GM12878 (cell line): ENCODE data around the gene GRIK2.
"Not testable (repeated sequence)": the region's sequence is repeated elsewhere in the genome, so short reads cannot be mapped to it uniquely, and the experiment has no call there.

ENCODE experiments used
- BCL11A ChIP-seq: IDR thresholded peaks from 2 replicates; pipeline ENCODE4 v1.6.1; 2011; ENCODE audit warnings: low read depth, low read length
- BRCA1 ChIP-seq: IDR thresholded peaks from 2 replicates; pipeline ENCODE4 v1.6.1; 2011; ENCODE audit warnings: low read depth, low read length, improper control_type of control experiment
- FOS ChIP-seq: IDR thresholded peaks from 3 replicates; pipeline ENCODE4 v1.6.1; 2011; ENCODE audit warnings: borderline replicate concordance; ENCODE audit not compliant: insufficient read length; ENCODE audit errors: extremely low read depth
- PKNOX1 ChIP-seq: fragments of 450-650 bp; IDR thresholded peaks from 2 replicates; pipeline ENCODE4 v1.6.1; 2016; ENCODE audit warnings: mild to moderate bottlenecking
- POLR2AphosphoS2 ChIP-seq: IDR thresholded peaks from 2 replicates; pipeline ENCODE4 v1.6.1; 2011; ENCODE audit warnings: low read depth, mild to moderate bottlenecking, low read length, improper control_type of control experiment, moderate library complexity
- REST ChIP-seq: IDR thresholded peaks from 2 replicates; pipeline ENCODE4 v1.6.1; 2012; ENCODE audit warnings: mild to moderate bottlenecking, low read depth, low read length
- SMC3 ChIP-seq: IDR thresholded peaks from 2 replicates; pipeline ENCODE4 v1.6.1; 2011; ENCODE audit warnings: low read length, improper control_type of control experiment, borderline replicate concordance
- SP1 ChIP-seq: IDR thresholded peaks from one replicate; pipeline ENCODE4 v1.6.1; 2011; ENCODE audit warnings: low read depth, low read length
- TCF3 ChIP-seq: IDR thresholded peaks from 2 replicates; pipeline ENCODE4 v1.6.1; 2012; ENCODE audit warnings: low read depth, mild to moderate bottlenecking, low read length, borderline replicate concordance; ENCODE audit not compliant: insufficient read depth
- TF ChIP-seq, protein P1 (sequence below), 3 experiments: IDR thresholded peaks in 2 of 3; conservative IDR thresholded peaks in 1 of 3; 2 replicates each; pipeline ENCODE4 v1.5.1; 2011; ENCODE audit warnings: low read depth in 3 of 3, low read length in 3 of 3, mild to moderate bottlenecking in 3 of 3, control low read depth in 2 of 3, moderate library complexity in 2 of 3, inconsistent platforms in 1 of 3, mixed read lengths in 1 of 3; ENCODE audit not compliant: control insufficient read depth in 2 of 3, insufficient read depth in 1 of 3; ENCODE audit errors: extremely low read depth in 1 of 3

GRCh38 chr6:102088160-102088559, 694.7 kb downstream of the GRIK2 start:
- TF ChIP-seq, protein P1, sequence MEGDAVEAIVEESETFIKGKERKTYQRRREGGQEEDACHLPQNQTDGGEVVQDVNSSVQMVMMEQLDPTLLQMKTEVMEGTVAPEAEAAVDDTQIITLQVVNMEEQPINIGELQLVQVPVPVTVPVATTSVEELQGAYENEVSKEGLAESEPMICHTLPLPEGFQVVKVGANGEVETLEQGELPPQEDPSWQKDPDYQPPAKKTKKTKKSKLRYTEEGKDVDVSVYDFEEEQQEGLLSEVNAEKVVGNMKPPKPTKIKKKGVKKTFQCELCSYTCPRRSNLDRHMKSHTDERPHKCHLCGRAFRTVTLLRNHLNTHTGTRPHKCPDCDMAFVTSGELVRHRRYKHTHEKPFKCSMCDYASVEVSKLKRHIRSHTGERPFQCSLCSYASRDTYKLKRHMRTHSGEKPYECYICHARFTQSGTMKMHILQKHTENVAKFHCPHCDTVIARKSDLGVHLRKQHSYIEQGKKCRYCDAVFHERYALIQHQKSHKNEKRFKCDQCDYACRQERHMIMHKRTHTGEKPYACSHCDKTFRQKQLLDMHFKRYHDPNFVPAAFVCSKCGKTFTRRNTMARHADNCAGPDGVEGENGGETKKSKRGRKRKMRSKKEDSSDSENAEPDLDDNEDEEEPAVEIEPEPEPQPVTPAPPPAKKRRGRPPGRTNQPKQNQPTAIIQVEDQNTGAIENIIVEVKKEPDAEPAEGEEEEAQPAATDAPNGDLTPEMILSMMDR (IDR thresholded peaks at IDR 0.05 in 2 of 3, conservative IDR thresholded peaks at IDR 0.05 in 1 of 3; ENCODE audit: control insufficient read depth in 2 of 3, extremely low read depth in 1 of 3, insufficient read depth in 1 of 3, low read depth in 3 of 3, low read length in 3 of 3), result not testable (repeated sequence)
- not testable (repeated sequence) for TF ChIP-seq SMC3, POLR2AphosphoS2, SP1, FOS, REST, TCF3, BCL11A, BRCA1, PKNOX1
